Fibroblast of skin of right quadriceps (primary cell): ENCODE results near the gene AMZ1.
"Not testable (repeated sequence)": the region's sequence is repeated elsewhere in the genome, so short reads cannot be mapped to it uniquely, and the experiment has no call there.

ENCODE experiments used
- DNase-seq: peaks from one replicate; pipeline ENCODE4 v3.0.0-alpha.2; 2013

The AMZ1 gene

GRCh38 chr7:2670171-2670570, 17.8 kb upstream of the AMZ1 start:
- DNase-seq: no peak

DNA sequence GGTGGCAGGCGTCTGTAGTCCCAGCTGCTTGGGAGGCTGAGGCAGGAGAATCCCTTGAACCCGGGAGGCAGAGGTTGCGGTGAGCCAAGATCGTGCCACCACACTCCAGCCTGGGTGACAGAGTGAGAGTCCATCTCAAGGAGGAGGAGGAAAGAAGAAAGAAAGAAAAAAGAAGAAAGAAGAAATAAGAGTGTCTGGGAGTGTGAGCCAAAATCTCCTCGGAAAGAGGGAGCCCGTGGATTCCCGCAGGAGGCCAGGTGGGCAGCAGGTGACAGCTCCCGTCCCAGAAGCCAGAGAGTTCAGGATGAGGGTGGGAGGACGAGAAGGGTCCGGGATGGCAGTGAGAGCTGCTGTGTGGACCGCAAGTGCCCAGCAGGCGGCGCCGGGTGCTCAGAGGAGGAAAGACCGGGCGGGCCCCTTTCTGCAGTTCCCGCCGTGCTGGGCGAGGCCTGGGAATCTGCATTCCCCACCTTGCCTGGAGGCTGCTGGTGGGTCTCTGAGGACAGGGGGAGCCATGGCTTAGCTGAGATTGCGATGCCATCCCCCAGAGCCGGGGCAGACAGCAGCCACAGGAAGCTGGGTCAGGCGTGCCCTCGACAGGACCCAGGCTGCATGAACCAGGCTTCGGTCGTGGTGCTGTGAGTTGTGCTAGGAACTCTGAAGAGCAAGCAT, 17.1 kb upstream of the AMZ1 start:
- peak; percentile 44 for DNase-seq

DNA sequence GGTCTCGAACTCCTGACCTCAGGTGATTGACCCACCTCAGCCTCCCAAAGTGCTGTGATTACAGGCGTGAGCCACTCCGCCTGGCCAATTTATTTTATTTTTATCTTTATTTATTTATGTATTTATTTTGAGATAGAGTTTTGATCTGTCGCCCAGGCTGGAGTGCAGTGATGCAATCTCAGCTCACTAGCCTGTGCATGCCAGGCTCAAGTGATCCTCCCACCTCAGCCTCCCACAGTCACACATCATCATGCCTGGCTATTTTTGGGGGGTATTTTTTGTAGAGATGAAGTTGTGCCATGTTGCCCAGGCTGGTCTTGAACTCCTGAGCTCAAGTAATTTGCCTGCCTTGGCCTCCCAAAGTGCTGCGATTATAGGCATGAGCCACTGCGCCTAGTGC, 14.8 kb upstream of the AMZ1 start:
- not testable (repeated sequence) for DNase-seq

- no peak for DNase-seq
Observed at GRCh38 chr7:2673934-2674333, 14.1 kb upstream of the AMZ1 start.

DNA sequence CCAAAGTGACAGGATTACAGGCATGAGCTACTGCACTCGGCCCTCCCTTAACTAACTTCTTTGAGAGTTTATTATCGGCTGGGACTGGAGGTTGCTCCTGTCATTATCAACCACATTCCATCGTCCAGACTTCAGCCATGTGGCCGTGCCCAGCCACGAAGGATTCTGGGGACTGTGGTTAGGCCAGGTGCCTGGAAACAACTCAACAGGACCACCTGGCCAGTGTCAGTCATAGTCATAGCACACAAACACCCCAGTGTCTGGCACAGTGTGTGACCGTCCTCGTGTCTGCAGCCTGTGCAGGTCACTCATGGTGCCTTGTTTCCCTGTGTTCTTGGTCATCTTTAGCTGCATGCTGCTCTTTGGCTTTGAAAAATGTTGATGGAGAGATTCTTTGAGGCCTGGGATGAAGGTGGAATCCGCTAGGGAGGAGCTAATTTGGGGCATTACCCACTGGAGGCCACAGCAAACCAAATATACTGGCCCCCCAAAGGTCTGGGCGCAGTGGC, 12.7 kb upstream of the AMZ1 start:
- no peak for DNase-seq

DNA sequence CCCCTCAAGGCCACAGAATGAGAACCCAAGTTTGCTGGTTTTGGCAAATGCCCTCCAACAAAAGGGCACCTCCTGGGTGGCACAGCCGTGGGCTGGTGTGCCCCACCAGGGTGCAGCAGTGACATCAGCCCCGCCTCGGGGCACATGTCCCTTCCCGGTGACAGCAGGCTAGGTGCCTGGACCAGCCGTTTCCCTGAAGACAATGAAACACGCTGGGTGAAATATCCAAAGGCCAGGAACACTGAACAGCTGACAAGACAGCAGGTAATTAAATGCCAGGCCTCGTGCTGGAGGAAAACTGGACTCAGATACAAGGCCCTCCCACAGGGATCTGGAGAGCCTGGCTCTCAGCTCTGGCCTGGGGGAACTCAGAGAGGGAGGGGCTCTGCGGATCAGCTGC, 11.4 kb upstream of the AMZ1 start:
- DNase-seq: not testable (repeated sequence)

GRCh38 chr7:2678454-2678853, 9.5 kb upstream of the AMZ1 start:
- DNase-seq: not testable (repeated sequence)

DNA sequence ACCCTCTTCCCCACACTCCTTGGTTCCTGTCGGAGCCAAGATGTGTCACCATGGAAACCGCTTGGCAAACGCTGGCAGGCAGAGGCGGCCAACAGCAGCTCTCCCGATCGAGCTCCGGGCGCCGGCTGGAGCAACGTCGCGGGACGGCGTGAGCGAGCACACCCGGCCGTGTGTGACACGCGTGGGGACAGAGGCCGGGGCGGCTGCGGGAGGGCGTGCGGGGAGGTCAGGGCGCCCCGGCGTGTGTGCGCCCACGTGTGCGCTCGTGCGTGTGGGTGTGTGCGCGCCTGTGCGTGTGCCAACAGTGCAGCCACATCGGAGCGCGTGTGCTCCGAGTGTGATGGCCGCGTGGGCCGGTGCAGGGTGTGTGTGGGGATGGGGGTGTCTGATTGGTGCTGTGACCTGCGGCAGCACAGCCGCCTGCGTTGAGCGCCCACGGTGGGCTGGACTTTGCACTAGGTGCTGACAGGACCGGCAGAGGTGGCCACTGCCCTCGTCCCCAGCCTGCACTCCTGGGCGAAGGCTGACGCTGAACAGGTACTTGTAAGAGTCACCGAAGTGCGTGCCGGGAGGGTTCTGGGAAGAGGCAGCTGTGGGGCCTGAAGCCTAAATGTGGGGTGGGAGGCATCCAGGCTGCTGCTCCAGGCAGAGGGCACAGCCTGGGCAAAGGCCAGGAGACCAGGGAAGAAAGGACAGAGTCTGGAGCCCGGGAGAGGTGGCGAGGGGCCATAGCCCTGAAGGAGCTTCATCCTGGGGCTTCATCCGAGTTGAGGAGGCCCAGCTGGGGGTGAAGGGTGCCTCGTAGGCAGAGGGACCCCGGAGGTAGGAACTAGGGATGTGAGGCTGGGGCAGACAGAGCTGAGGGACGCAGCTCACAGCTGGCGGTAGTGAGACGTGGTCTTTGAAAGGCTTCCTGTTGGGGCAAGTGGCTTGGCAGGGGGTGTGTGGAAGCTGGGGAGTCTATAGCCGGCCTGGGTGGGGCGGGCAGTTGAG, 8.6 kb upstream of the AMZ1 start:
- not testable (repeated sequence) for DNase-seq

DNA sequence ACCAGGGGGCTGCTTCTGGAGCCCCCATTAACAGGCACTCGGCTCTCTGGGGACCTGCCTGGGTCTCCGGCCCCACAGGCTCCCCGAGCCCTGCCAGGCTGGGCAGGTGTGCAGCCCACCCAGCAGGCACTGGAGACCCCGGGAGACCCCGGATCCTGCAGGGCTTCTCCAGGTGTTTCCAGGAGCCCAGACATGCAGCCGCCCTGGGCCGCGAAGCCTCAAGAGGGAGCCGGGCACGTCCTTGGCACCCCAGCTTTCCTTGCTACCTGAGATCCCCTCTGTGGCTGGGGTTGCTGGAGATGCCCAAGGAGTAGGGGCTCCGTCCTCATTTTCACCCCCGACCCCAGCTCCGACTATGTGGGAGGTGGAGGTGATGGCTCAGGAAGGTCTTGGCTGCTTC, 7.7 kb upstream of the AMZ1 start:
- DNase-seq: no peak

DNA sequence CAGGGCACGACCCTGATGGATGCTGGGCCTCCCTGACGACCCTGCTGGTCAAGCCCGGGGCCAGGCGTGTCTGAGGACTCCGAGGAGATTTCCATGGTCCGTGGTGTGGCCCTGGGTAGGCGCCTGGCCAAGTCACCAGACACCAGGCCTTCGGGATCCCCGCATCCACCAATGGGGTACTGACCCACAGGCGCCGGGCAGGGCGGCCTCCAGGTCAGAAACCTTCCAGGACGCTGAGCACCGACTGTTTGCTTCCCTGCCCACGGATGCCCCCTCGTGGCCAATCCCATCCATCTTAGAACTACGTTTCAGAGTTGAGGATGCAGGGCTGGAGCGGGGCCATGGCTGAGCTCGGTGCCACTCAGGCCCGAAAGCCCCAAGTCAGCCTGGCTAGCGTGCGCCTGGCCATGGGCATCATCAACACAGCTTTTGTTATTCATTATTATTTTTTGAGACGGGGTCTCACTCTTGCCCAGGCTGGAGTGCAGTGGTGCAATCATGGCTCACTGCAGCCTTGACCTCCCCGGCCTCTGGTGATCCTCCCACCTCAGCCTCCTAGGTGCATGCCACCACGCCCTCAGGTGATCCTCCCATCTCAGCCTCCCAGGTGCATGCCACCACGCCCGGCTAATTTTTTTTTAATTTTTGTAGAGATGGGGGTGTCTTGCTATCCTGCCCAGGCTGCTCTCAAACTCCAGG, 7.1 kb upstream of the AMZ1 start:
- DNase-seq: peak; percentile 41

- no peak for DNase-seq
Observed at GRCh38 chr7:2681929-2682799, 5.8 kb upstream of the AMZ1 start.

DNA sequence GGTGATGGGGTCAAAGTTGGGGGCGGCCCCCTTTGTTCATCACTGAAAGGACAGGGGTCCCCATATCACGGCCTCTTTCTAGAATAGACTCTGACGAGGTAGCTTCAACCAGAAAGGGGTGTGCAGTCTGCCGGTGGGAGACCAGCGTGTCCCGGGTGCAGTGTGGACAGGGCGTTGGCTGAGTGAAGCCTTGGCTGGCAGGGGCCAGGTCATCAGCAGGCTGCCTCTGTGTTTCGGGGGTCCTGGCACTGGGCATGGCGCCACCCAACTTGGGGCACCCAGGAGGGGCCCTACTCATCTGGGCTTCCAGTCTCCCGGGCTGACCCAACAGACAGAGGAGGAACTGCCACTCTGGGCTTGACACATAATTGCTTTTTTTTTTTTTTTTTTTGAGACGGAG, 3.5 kb upstream of the AMZ1 start:
- no peak for DNase-seq

DNA sequence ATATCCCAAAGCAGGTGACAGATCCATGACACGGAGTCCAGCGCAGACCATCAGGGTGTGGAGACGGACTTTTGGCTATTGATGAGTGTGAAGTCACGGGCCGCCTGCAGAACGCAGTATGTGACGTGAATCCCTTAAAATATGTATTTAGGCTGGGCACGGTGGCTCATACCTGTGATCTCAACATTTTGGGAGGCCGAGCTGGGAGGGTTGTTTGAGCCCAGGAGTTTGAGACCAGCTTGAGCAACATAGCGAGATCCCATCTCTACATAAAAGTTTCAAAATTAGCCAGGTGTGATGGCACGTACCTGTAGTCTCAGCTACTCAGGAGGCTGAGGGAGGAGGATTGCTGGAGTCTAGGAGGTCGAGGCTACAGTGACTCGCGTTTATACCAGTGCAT, 1.9 kb upstream of the AMZ1 start:
- DNase-seq: no peak

DNA sequence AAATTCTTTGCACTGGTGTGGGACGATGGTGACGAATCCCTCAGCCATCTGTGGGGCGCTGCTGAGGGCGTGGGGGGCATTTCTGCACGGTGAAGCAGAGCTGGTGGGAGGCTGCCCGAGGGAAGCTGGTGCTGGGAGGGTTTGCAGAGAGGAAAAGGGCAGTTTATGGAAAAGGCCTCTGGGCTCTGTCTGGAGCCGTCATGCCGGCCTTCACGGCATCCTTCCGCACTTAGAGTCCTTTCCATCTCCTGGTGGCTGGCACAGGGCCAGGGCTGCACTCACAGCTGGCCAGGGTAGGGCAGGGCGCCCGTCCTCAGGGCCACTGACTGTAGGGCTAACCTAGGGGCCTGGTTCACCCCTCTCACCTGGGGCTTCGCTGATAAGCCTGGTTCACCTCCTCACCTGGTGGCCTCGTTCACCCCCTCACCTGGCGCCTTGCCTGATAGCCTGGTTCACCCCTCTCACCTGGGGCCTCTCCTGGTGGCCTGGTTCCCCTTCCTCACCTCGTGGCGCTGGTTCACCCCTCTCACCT, 598 bp upstream of the AMZ1 start:
- DNase-seq: peak; percentile 39

GRCh38 chr7:2688409-2689342, 674 bp downstream of the AMZ1 start:
- no peak for DNase-seq

- DNase-seq: no peak
Observed at GRCh38 chr7:2689343-2689847, 1.4 kb downstream of the AMZ1 start.

DNA sequence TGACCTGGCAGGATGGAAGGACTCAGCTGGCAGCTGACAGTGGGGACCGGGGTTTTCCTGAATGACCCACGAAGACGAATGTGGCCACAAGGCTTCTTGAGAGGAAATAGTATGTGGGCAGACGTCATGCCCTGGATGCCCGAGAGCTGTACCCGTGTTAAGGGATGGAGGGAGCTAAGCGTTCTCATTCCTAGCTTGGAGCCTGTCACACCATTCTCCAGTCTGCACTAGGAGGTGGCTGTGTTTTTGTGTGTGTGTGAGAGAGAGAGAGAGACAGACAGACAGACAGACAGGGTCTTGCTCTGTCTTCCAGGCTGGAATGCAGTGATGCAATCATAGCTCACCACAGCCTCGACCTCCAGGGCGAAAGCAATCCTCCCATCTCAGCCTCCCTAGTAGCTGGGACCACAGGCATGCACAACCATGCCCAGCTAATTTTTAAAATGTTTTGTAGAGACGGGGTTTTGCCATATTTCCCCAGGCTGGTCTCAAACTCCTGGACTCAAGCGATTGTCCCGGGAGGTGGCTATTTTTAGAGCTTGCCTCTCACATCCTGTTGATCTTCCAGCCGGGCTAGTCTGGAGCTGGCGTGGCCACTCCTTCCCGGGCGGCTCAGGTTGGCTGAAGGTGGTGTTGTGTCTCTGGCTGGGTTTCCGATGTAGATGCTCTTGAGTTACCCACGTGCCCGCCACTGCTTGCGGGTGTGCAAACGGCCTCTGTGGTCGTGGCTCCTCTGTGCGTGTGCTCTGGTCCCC, 2.1 kb downstream of the AMZ1 start:
- DNase-seq: peak; percentile 47

- DNase-seq: no peak
Observed at GRCh38 chr7:2691011-2691707, 3.2 kb downstream of the AMZ1 start.

DNA sequence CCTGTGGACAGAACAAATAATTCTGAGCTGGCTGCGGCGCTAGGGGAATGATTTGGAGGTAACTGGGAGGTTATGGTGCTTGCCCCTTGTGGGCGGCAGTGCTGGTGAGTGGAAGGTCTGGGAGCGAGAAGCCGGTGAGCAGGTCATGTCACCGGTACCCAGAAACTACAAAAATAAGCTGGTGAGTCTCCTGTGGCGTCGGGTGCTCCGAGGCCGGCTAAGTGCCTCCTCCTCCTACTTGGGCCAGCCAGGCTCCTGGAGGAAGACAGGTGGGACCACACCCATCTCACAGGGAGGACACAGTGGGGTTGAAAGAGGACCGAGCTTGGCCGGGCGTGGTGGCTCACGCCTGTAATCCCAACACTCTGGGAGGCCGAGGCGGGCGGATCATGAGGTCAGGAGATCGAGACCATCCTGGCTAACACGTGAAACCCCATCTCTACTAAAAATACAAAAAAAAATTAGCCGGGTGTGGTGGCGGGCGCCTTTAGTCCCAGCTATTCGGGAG, 4.0 kb downstream of the AMZ1 start:
- not testable (repeated sequence) for DNase-seq
